Fibroblast of mammary gland (primary cell): Measurements from ENCODE around the gene KRTAP10-2.
A peak's percentile ranks its signal among the peaks of the same experiment; 100 is the strongest.

Experiments
- DNase-seq: peaks from one replicate; pipeline ENCODE4 v3.0.0-alpha.2; 2010; ENCODE audit warnings: low read depth
- H3K4me3 ChIP-seq: 2 replicates; pipeline ENCODE4 v1.5.1; 2011; ENCODE audit warnings: low read depth, mild to moderate bottlenecking, low read length, moderate library complexity; ENCODE audit not compliant: control insufficient read depth
- TF ChIP-seq, protein P1 (sequence below): conservative IDR thresholded peaks from 2 replicates; pipeline ENCODE4 v1.5.1; 2011; ENCODE audit warnings: low read depth, low read length, inconsistent platforms; ENCODE audit not compliant: control insufficient read depth, insufficient read depth

The KRTAP10-2 gene

DNA sequence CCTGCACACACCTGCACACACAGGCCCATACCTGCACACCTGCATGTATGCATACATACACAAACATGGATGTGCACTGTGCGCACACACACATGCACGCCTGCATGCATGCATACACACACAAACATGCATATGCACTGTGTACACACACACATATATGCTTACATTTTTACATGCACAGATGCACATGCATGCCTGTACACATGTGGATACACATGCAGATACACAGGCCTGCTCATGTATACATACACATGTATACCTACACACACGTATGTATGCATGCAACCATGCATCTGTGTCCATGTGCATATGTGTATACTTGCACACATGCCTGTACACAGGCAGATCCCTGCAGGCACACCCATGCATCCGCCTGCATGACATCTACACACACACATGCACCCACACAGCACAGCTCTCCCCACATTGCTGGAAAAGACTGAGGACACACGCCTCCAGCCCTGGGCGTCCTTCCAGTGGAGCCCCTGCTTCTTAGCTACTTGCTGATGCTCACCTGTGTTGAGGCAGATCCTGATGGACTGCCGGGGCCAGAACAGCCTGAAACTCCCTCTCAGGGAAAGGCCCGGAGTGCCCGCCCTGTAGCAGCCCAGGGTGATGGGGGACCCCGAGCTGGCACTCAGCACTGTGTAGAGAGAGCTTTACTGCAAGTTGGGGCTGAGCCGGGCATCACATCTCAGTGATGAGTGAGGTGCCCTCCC, 39.9 kb downstream of the KRTAP10-2 start:
- TF ChIP-seq, protein P1, sequence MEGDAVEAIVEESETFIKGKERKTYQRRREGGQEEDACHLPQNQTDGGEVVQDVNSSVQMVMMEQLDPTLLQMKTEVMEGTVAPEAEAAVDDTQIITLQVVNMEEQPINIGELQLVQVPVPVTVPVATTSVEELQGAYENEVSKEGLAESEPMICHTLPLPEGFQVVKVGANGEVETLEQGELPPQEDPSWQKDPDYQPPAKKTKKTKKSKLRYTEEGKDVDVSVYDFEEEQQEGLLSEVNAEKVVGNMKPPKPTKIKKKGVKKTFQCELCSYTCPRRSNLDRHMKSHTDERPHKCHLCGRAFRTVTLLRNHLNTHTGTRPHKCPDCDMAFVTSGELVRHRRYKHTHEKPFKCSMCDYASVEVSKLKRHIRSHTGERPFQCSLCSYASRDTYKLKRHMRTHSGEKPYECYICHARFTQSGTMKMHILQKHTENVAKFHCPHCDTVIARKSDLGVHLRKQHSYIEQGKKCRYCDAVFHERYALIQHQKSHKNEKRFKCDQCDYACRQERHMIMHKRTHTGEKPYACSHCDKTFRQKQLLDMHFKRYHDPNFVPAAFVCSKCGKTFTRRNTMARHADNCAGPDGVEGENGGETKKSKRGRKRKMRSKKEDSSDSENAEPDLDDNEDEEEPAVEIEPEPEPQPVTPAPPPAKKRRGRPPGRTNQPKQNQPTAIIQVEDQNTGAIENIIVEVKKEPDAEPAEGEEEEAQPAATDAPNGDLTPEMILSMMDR: no peak
- no peak for DNase-seq
- no peak overlapping the region for H3K4me3 ChIP-seq

DNA sequence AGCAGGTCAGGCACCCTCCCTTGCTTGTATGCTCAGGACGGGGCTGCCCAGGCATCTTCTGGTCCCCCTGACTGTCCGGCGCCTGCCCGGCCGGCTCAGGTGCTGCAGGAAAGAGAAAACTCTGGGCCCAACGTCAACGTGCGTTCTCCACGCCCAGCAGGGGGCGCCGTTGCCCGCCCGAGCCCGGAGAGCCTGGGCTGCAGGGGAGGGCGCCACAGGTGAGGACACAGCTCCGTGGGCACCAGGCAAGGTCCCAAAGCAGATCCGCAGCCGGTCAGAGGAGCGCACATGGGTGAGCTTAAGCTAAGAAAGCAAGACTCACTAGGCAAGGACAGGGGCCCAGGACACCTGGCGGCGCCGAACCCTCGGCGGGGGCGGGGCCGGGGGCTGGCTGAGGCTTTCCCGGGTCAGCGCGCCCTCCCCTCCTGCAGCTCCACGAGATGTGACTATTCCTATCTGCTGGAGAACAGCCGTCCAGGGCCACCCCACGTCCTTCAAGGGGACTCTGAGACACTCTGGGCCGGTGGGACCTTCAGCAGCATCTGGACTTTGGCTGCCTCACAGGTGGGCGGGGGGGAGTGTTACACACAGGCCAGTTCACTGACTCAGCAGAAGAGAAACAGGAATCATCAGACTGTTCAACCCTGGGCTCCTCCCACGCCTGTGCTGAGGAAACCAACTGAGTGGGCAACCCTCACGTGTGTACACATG, 40.6 kb downstream of the KRTAP10-2 start:
- no peak overlapping the region for H3K4me3 ChIP-seq
- DNase-seq: peak; percentile 17
- TF ChIP-seq, protein P1: peak; percentile 46

GRCh38 chr21:44510109-44510507, 41.2 kb downstream of the KRTAP10-2 start:
- no peak overlapping the region for H3K4me3 ChIP-seq
- TF ChIP-seq, protein P1: no peak
- no peak for DNase-seq

DNA sequence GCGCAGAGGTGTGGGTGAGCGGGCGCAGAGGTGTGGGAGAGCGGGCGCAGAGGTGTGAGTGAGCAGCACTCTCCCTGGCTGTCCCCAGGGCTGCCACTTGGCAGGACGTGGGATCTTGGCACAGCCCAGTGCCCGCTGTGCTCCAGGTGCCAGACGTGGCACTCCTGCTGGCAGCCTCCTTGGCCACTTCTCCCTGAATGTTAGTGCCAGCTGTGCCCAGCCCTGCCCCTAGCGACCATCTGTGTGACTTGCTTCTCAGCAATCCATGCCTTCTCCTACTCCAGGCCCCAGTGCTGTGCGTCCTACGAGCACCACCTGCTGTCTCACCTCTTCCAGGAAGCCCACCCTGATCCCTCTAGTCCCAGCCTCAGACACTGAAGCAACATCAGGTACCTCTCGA, 41.8 kb downstream of the KRTAP10-2 start:
- no peak overlapping the region for H3K4me3 ChIP-seq
- DNase-seq: no peak
- TF ChIP-seq, protein P1: no peak

GRCh38 chr21:44508711-44509445, 42.4 kb downstream of the KRTAP10-2 start:
- no peak overlapping the region for H3K4me3 ChIP-seq
- TF ChIP-seq, protein P1: no peak
- no peak for DNase-seq

- DNase-seq: no peak
- no peak overlapping the region for H3K4me3 ChIP-seq
- TF ChIP-seq, protein P1: no peak
These were observed 42.9 kb downstream of the KRTAP10-2 start for GRCh38 chr21:44508426-44508710.
